Large intestine (tissue), 3 donors: ENCODE measurements around the gene WNT3. TPM values are rescaled to one million over a fixed set of nuclear protein-coding genes. Genes with fewer than 3 reads are reported as not detected.

Source experiments
- DNase-seq, 2 donors: peaks; one replicate each; pipeline versions ENCODE4 v3.0.0 to v3.0.0-alpha.2; 2013
- H3K27ac ChIP-seq: one replicate; pipeline ENCODE4 v1.5.1; 2013; ENCODE audit warnings: low read length
- H3K27me3 ChIP-seq: 2 replicates; pipeline ENCODE4 v1.6.1; 2013; ENCODE audit warnings: low read length; ENCODE audit not compliant: control insufficient read depth, insufficient read depth
- H3K36me3 ChIP-seq: 2 replicates; pipeline ENCODE4 v1.6.1; 2013; ENCODE audit warnings: low read length; ENCODE audit not compliant: control insufficient read depth, insufficient read depth
- H3K4me1 ChIP-seq: one replicate; pipeline ENCODE4 v1.6.1; 2013; ENCODE audit warnings: low read length; ENCODE audit not compliant: control insufficient read depth, insufficient read depth
- H3K4me3 ChIP-seq: one replicate; pipeline ENCODE4 v1.5.1; 2013; ENCODE audit warnings: low read length
- H3K9me3 ChIP-seq: one replicate; pipeline ENCODE4 v1.6.1; 2013; ENCODE audit warnings: mild to moderate bottlenecking, low read depth, low read length, moderate library complexity; ENCODE audit not compliant: control insufficient read depth
- WGBS: methylation state at CpG from one replicate; pipeline ENCODE4 v1.1.5; 2013; ENCODE audit warnings: low lambda C conversion rate; ENCODE audit not compliant: insufficient coverage; 5-methylcytosine and 5-hydroxymethylcytosine counted together
- polyA plus RNA-seq: library from polyadenylated mRNA; unstranded; fragments of 120-200 nt; gene quantifications from one replicate; pipeline ENCODE4 v1.2.1, GENCODE V29; 2013

Gene WNT3
- polyA plus RNA-seq, 1 donor, result 9.3 TPM

DNA sequence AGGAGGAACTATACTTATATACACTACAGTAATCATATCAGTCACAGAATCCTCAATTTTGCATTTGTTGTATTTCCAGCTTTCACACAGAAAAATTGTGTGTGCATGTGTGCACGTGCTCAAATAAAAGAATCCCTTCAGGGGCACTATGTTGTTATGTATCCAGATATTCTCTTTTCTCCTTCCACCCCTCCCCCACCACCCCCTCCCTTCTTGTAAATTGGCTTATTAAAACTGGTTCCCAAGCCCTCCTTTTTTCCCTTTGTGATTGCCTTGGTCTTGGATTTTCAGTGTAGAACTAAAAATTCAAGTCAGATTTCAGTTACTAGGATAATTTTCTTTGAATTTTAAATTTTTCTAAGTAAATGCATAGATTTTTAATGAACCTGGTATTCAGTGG lies 86.3 kb downstream of the WNT3 start:
- H3K4me3 ChIP-seq, result no peak overlapping the region
- WGBS, result no CpG with 5 or more reads among the region's 1 CpG
- no peaks in the 10 kb centered on the region for H3K9me3 ChIP-seq
- DNase-seq, result no peak
- no peaks in the 10 kb centered on the region for H3K27me3 ChIP-seq
- H3K27ac ChIP-seq, result no peak overlapping the region
- H3K4me1 ChIP-seq, result peaks cover 9% of the 10 kb centered on the region
- H3K36me3 ChIP-seq, result peaks cover 3% of the 10 kb centered on the region

DNA sequence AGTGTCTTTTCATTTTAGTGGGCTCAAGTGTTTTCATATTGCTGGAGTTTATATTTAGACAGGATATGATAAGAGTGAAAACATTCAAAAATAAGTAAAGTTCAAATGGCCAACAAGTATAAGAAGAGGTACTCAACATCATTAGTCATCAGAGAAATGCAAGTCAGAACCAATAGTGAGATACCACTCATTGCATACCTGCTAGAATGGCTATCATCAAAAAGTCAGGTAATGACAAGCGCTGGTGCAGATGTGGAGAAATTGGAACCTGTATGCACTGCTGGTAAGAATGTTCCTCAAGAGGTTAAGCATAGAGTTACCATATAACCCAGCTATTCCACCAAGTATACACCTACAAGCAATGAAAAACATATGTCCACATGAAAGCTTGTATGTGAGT lies 87.8 kb downstream of the WNT3 start:
- peaks cover 3% of the 10 kb centered on the region for H3K36me3 ChIP-seq
- H3K27ac ChIP-seq, result no peak overlapping the region
- no CpG with 5 or more reads among the region's 1 CpG for WGBS
- no peak for DNase-seq
- no peak overlapping the region for H3K4me3 ChIP-seq
- H3K4me1 ChIP-seq, result peaks cover 11% of the 10 kb centered on the region
- H3K9me3 ChIP-seq, result no peaks in the 10 kb centered on the region
- no peaks in the 10 kb centered on the region for H3K27me3 ChIP-seq

DNA sequence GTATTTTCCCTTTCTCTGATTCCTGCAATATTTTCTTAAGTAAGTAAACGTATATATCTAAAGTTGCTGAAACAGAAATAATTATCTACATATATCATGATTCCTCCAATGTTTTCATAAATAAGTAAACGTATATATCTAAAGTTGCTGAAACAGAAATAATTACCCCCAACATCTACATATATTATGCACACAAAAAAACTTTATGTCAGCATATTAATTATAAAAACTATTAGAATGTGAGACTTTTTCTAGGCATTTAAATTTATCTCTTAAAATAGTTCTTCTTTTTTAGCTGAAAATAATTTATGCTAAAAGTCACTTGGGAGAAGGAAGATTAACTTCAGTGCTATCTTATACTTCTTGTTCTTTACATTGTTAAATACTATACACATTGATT lies 88.5 kb downstream of the WNT3 start:
- no peaks in the 10 kb centered on the region for H3K27me3 ChIP-seq
- no peak overlapping the region for H3K4me3 ChIP-seq
- H3K9me3 ChIP-seq, result no peaks in the 10 kb centered on the region
- no CpG with 5 or more reads among the region's 2 CpGs for WGBS
- no peak for DNase-seq
- H3K27ac ChIP-seq, result no peak overlapping the region
- peaks cover 3% of the 10 kb centered on the region for H3K36me3 ChIP-seq
- H3K4me1 ChIP-seq, result peaks cover 13% of the 10 kb centered on the region

DNA sequence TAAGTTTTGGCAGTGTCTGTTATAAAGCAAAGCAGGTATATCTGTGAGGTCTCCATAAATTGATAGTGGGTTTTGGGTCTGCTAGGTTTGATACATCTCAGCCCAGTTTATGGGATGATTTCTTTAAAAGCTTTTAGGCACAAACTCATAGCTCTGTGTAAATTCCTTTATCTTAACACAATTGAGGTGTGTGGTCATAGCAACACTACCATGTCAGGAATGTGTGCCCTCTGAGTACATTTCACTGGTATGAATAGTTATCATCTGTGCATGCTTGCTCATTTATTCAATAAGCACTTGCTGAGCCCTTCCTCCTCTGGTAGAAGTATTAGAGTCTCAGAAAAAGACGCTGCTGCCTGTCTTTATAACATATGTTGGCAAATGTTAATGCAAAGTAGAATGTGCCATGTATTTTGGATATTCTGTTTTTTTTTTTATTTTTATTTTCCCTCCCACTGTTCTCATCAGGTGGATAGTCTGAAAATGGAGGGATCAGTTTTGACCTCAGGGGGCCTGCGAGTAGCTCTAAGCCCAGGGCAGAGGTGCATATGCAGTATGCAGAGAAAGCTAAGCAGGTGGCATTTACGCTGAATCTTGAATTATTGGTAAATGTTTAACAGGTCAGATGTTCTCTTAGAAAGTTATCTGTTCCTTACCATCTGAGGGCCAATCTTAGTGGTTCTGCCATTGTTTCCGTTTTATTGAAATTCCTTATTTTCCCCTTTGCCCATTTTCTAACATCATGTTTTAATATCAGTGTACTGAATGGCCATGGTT lies 90.7 kb downstream of the WNT3 start:
- 60% methylated on average over 1 of the region's 4 CpGs for WGBS
- Histone ChIP-seq H3K4me3 (no peak overlapping the region), H3K27ac (peak overlapping the region; percentile 16), H3K36me3 (peaks cover 1% of the 10 kb centered on the region), H3K9me3 (no peaks in the 10 kb centered on the region), H3K27me3 (no peaks in the 10 kb centered on the region), H3K4me1 (peaks cover 13% of the 10 kb centered on the region)
- peak in 1 of 2 donors; percentile 11 for DNase-seq

DNA sequence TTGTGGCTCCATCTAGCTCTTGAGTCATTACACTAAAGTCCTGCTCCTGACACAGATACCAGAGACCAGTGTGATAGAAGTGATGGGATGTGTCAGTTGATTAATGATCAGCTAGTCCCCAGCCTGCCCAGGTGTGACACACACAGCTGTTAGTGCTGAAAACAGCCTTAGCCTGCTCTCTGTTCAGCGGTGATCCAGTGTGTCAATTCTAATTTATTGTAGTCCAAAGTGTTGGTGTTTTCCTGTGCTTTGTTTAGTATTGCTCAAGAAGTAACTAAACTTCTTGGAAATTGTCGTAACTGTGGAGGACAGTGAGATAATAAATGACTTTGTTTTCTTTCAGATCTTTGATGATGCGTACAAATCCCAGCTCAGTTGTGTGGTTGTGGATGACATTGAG lies 92.3 kb downstream of the WNT3 start:
- Histone ChIP-seq H3K9me3 (no peaks in the 10 kb centered on the region), H3K4me1 (peaks cover 13% of the 10 kb centered on the region), H3K27me3 (no peaks in the 10 kb centered on the region), H3K27ac (peak overlapping the region; percentile 73), H3K4me3 (no peak overlapping the region), H3K36me3 (no peaks in the 10 kb centered on the region)
- peak; percentile 43 to 70 for DNase-seq
- 63% methylated on average over 2 of the region's 3 CpGs for WGBS

DNA sequence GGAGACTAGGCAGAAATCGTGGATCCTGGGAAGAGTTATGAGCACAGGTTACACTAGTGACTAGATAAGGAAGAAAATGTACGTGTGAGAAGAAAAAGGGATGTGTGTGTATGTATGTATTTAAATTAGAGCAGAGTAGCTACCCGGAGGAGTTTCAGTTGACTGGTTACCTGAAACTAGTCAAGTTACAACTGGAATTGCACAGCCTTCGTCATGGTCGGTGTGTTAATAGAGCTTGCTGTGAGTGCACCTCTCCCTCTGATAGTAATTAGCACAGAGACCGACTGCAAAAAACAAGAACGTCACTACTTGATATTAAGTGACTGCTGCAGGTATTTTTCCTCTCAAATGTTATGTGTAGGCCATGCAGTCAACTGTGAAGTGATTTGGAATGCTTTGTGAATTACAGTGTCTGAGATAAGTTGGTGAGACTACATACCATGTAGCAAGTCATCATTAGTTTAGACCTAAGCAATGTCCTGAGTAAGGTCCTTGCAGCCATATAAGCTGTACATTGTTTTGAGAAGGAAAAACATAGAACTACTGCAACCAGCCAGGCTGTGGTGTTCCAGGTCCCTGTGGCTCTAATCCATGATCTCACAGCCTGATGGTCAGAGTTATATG lies 95.7 kb downstream of the WNT3 start:
- H3K4me1 ChIP-seq, result peaks cover 9% of the 10 kb centered on the region
- WGBS, result 78% methylated on average over 2 of the region's 7 CpGs
- no peak for DNase-seq

DNA sequence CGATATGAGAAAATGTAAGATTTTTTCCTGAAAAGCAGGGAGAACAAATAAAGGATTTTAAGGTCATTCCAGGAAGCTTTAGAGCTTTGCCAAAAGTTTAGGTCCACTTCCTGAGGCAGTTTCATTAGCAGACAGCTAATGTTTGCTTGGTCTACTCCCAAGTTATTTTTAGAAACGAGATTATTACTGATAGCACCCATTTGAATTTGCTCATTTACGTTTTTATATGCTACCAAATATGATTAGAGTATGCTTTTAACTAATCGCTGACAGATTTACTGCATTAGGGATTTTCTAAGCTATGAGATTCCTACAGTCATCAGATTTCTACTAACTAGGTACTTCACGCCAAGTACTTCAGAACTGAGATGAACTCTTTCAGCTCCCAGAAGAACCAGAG lies 98.1 kb downstream of the WNT3 start:
- Histone ChIP-seq H3K27me3 (no peaks in the 10 kb centered on the region), H3K36me3 (peaks cover 8% of the 10 kb centered on the region), H3K4me3 (no peak overlapping the region), H3K27ac (no peak overlapping the region), H3K4me1 (no peaks in the 10 kb centered on the region), H3K9me3 (no peaks in the 10 kb centered on the region)
- WGBS, result 58% methylated on average over 3 of the region's 5 CpGs
- no peak for DNase-seq

More for the DNA sequence above, 95.7 kb downstream of the WNT3 start:
- Histone ChIP-seq H3K27ac (no peak overlapping the region), H3K27me3 (no peaks in the 10 kb centered on the region), H3K9me3 (no peaks in the 10 kb centered on the region), H3K4me3 (no peak overlapping the region), H3K36me3 (peaks cover 4% of the 10 kb centered on the region)

DNA sequence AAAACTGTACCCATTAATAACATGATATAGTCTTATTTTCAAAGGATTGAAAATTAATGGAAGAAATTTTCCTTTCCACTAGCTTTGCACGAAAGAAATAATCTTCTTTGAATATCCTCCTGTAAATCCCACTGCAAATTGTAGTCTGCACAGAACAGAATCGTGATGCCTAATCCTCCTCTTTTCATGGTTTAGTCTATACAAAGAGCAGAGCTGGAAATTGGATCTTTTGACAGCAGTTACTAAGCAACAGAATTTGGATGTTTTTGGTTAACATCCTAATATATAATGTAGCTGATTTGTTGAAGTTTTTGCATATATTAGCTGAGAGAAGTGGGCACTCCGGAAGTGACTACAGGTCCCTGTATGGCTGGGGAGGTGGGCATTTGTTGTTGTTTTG lies 98.6 kb downstream of the WNT3 start:
- Histone ChIP-seq H3K27ac (no peak overlapping the region), H3K36me3 (peaks cover 8% of the 10 kb centered on the region), H3K9me3 (no peaks in the 10 kb centered on the region), H3K4me3 (no peak overlapping the region), H3K4me1 (no peaks in the 10 kb centered on the region), H3K27me3 (no peaks in the 10 kb centered on the region)
- DNase-seq, result no peak
- WGBS, result 64% methylated on average over 2 of the region's 3 CpGs

DNA sequence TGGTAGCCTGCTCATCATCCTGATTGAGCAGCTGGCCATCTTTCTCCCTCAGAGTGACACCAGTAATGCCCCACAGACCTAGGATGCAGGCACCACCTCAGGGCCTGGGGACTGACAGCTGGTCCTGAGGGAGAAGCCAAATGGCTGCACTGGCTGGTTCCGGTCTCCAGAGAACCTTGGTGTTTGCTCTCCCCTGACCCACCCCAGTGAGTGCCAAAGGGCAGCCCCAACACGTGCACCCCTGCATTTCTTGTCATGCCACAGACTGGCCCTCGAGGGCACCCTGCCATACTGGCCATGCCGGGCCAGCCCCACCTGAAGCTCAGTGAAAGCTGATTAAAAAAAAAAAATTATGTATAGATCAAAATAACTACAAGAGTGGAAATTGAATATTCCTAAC lies 100.5 kb downstream of the WNT3 start:
- Histone ChIP-seq H3K4me3 (no peak overlapping the region), H3K27me3 (no peaks in the 10 kb centered on the region), H3K9me3 (no peaks in the 10 kb centered on the region), H3K4me1 (no peaks in the 10 kb centered on the region), H3K36me3 (peaks cover 10% of the 10 kb centered on the region), H3K27ac (no peak overlapping the region)
- no peak for DNase-seq
- WGBS, result 100% methylated on average over 1 of the region's 4 CpGs
